ENCODE results near the gene DNHD1.

- TF ChIP-seq HDGF (IDR thresholded peaks at IDR 0.05; ENCODE audit: borderline replicate concordance) = no peak
- TF ChIP-seq SUZ12 (IDR thresholded peaks at IDR 0.05) = no peak
- no peak for TF ChIP-seq ZNF384 (IDR thresholded peaks at IDR 0.05)
- no peak for TF ChIP-seq TARDBP (IDR thresholded peaks at IDR 0.05)
- TF ChIP-seq ELF4 (IDR thresholded peaks at IDR 0.05) = no peak
- no peak for TF ChIP-seq FOXK2 (IDR thresholded peaks at IDR 0.05)
- TF ChIP-seq FOXA1 (IDR thresholded peaks at IDR 0.05) = no peak
- TF ChIP-seq FOXM1 (IDR thresholded peaks at IDR 0.05; ENCODE audit: borderline replicate concordance) = no peak
These were observed 44.9 kb upstream of the DNHD1 start for GRCh38 chr11:6452219-6452618.

Measured in HEK293T (cell line).